IMR-90 (cell line): Measurements from ENCODE around the gene TRPM3.
"Not testable (repeated sequence)": the region's sequence is repeated elsewhere in the genome, so short reads cannot be mapped to it uniquely, and the experiment has no call there.

Experiments
- CEBPB ChIP-seq: IDR thresholded peaks from 2 replicates; pipeline ENCODE4 v1.6.1; 2012; ENCODE audit warnings: low read depth, low read length, improper control_type of control experiment
- CHD1 ChIP-seq: IDR thresholded peaks from 2 replicates; pipeline ENCODE4 v1.6.1; 2012; ENCODE audit warnings: low read depth, low read length, improper control_type of control experiment
- CTCF ChIP-seq: conservative IDR thresholded peaks from 2 replicates; pipeline ENCODE4 v1.5.1; 2012; ENCODE audit warnings: mild to moderate bottlenecking, low read depth, low read length, improper control_type of control experiment
- ELK1 ChIP-seq: fragments of 150-350 bp; IDR thresholded peaks from 2 replicates; pipeline ENCODE4 v1.6.1; 2016; ENCODE audit warnings: low read depth, mild to moderate bottlenecking, low read length, moderate library complexity, borderline replicate concordance
- MAFK ChIP-seq: IDR thresholded peaks from 2 replicates; pipeline ENCODE4 v1.6.1; 2012; ENCODE audit warnings: low read depth, low read length, improper control_type of control experiment
- MXI1 ChIP-seq: IDR thresholded peaks from 2 replicates; pipeline ENCODE4 v1.6.1; 2012; ENCODE audit warnings: low read depth, mild to moderate bottlenecking, low read length, moderate library complexity, borderline replicate concordance
- POLR2A ChIP-seq: IDR thresholded peaks from 2 replicates; pipeline ENCODE4 v1.6.1; 2012; ENCODE audit warnings: mild to moderate bottlenecking, low read depth, low read length
- RCOR1 ChIP-seq: IDR thresholded peaks from 2 replicates; pipeline ENCODE4 v1.6.1; 2012; ENCODE audit warnings: mild to moderate bottlenecking, low read length, improper control_type of control experiment; ENCODE audit not compliant: insufficient replicate concordance
- RFX5 ChIP-seq: IDR thresholded peaks from 2 replicates; pipeline ENCODE4 v1.8.0; 2012; ENCODE audit warnings: low read depth, mild to moderate bottlenecking, low read length, moderate library complexity

- TF ChIP-seq CTCF, POLR2A, MAFK, ELK1, MXI1, CHD1, RFX5, RCOR1, CEBPB: not testable (repeated sequence)
Observed at GRCh38 chr9:70706797-70707196, 414.6 kb downstream of the TRPM3 start.
